ENCODE measurements around the gene SOS1. TPM values are rescaled to one million over a fixed set of nuclear protein-coding genes. Genes with fewer than 3 reads are reported as not detected.
A peak's percentile ranks its signal among the peaks of the same experiment; 100 is the strongest.
"Not testable (repeated sequence)": the region's sequence is repeated elsewhere in the genome, so short reads cannot be mapped to it uniquely, and the experiment has no call there.

The SOS1 gene
- total RNA-seq, 2 donors from 2014 or later = 98.7 to 116 TPM

- Mint-ChIP-seq H3K27ac (no peak overlapping the region), H3K4me3 (no peak overlapping the region), H3K27me3 (no peaks in the 10 kb centered on the region), H3K9me3 (no peaks in the 10 kb centered on the region), H3K36me3 (ENCODE audit: low read depth) (no peaks in the 10 kb centered on the region), H3K4me1 (peaks cover 40% of the 10 kb centered on the region)
- no peak for ATAC-seq (replicated peaks)
Observed at GRCh38 chr2:39144416-39144815, 23.6 kb upstream of the SOS1 start.

- Mint-ChIP-seq H3K36me3 (ENCODE audit: low read depth) (no peaks in the 10 kb centered on the region), H3K4me3 (peak overlapping the region; percentile 72), H3K27me3 (no peaks in the 10 kb centered on the region), H3K4me1 (peaks cover 46% of the 10 kb centered on the region), H3K9me3 (no peaks in the 10 kb centered on the region), H3K27ac (peak overlapping the region; percentile 75)
- ATAC-seq (replicated peaks) = no peak
Observed at GRCh38 chr2:39142904-39143605, 22.2 kb upstream of the SOS1 start.

GRCh38 chr2:39141334-39142271 is 20.8 kb upstream of the SOS1 start:
- Mint-ChIP-seq H3K27me3 (no peaks in the 10 kb centered on the region), H3K27ac (peak overlapping the region; percentile 89), H3K36me3 (ENCODE audit: low read depth) (no peaks in the 10 kb centered on the region), H3K4me3 (peak overlapping the region; percentile 72), H3K9me3 (no peaks in the 10 kb centered on the region), H3K4me1 (peaks cover 50% of the 10 kb centered on the region)
- ATAC-seq (replicated peaks) = peak; percentile 91

- not testable (repeated sequence) for H3K36me3 Mint-ChIP-seq (ENCODE audit: low read depth); H3K9me3 Mint-ChIP-seq; ATAC-seq (replicated peaks); H3K27me3 Mint-ChIP-seq
- Mint-ChIP-seq H3K4me1 (peaks cover 53% of the 10 kb centered on the region), H3K27ac (peak overlapping the region; percentile 89), H3K4me3 (peak overlapping the region; percentile 72)
Observed at GRCh38 chr2:39140948-39141333, 20.1 kb upstream of the SOS1 start.

- H3K4me1 Mint-ChIP-seq = peaks cover 59% of the 10 kb centered on the region
- H3K9me3 Mint-ChIP-seq = no peaks in the 10 kb centered on the region
- H3K27me3 Mint-ChIP-seq = no peaks in the 10 kb centered on the region
- no peaks in the 10 kb centered on the region for H3K36me3 Mint-ChIP-seq (ENCODE audit: low read depth)
- peak overlapping the region; percentile 72 for H3K4me3 Mint-ChIP-seq
- ATAC-seq (replicated peaks) = no peak
- H3K27ac Mint-ChIP-seq = peak overlapping the region; percentile 6
Observed at GRCh38 chr2:39140322-39140847, 19.5 kb upstream of the SOS1 start.

- Mint-ChIP-seq H3K27ac (peak overlapping the region; percentile 6), H3K36me3 (ENCODE audit: low read depth) (no peaks in the 10 kb centered on the region), H3K4me3 (peak overlapping the region; percentile 72), H3K27me3 (no peaks in the 10 kb centered on the region), H3K4me1 (peaks cover 59% of the 10 kb centered on the region), H3K9me3 (no peaks in the 10 kb centered on the region)
- no peak for ATAC-seq (replicated peaks)
Observed at GRCh38 chr2:39139511-39140237, 18.8 kb upstream of the SOS1 start.

GRCh38 chr2:39138837-39139211 is 18.0 kb upstream of the SOS1 start:
- no peaks in the 10 kb centered on the region for H3K36me3 Mint-ChIP-seq (ENCODE audit: low read depth)
- peak overlapping the region; percentile 72 for H3K4me3 Mint-ChIP-seq
- no peak for ATAC-seq (replicated peaks)
- H3K4me1 Mint-ChIP-seq = peaks cover 62% of the 10 kb centered on the region
- H3K9me3 Mint-ChIP-seq = no peaks in the 10 kb centered on the region
- peak overlapping the region; percentile 6 for H3K27ac Mint-ChIP-seq
- H3K27me3 Mint-ChIP-seq = no peaks in the 10 kb centered on the region

GRCh38 chr2:39138187-39138836 is 17.5 kb upstream of the SOS1 start:
- not testable (repeated sequence) for H3K9me3 Mint-ChIP-seq; ATAC-seq (replicated peaks); H3K27me3 Mint-ChIP-seq; H3K36me3 Mint-ChIP-seq (ENCODE audit: low read depth); H3K4me3 Mint-ChIP-seq
- Mint-ChIP-seq H3K4me1 (peaks cover 60% of the 10 kb centered on the region), H3K27ac (peak overlapping the region; percentile 6)

GRCh38 chr2:39136799-39137198 is 15.9 kb upstream of the SOS1 start:
- peak overlapping the region; percentile 74 for H3K4me3 Mint-ChIP-seq
- H3K9me3 Mint-ChIP-seq = no peaks in the 10 kb centered on the region
- no peaks in the 10 kb centered on the region for H3K27me3 Mint-ChIP-seq
- peak; percentile 66 for ATAC-seq (replicated peaks)
- H3K4me1 Mint-ChIP-seq = peaks cover 59% of the 10 kb centered on the region
- H3K27ac Mint-ChIP-seq = peak overlapping the region; percentile 46
- H3K36me3 Mint-ChIP-seq (ENCODE audit: low read depth) = no peaks in the 10 kb centered on the region

- H3K27me3 Mint-ChIP-seq = no peaks in the 10 kb centered on the region
- H3K27ac Mint-ChIP-seq = peak overlapping the region; percentile 46
- H3K9me3 Mint-ChIP-seq = no peaks in the 10 kb centered on the region
- peak; percentile 51 for ATAC-seq (replicated peaks)
- H3K36me3 Mint-ChIP-seq (ENCODE audit: low read depth) = no peaks in the 10 kb centered on the region
- H3K4me1 Mint-ChIP-seq = peaks cover 51% of the 10 kb centered on the region
- H3K4me3 Mint-ChIP-seq = peak overlapping the region; percentile 74
Observed at GRCh38 chr2:39135690-39136259, 14.9 kb upstream of the SOS1 start.

- peak overlapping the region; percentile 1 for H3K4me3 Mint-ChIP-seq
- H3K4me1 Mint-ChIP-seq = peaks cover 45% of the 10 kb centered on the region
- no peaks in the 10 kb centered on the region for H3K27me3 Mint-ChIP-seq
- H3K9me3 Mint-ChIP-seq = no peaks in the 10 kb centered on the region
- no peak overlapping the region for H3K27ac Mint-ChIP-seq
- ATAC-seq (replicated peaks) = no peak
- peaks cover 5% of the 10 kb centered on the region for H3K36me3 Mint-ChIP-seq (ENCODE audit: low read depth)
Observed at GRCh38 chr2:39133215-39133851, 12.5 kb upstream of the SOS1 start.

- H3K4me3 Mint-ChIP-seq = peak overlapping the region; percentile 61
- peaks cover 30% of the 10 kb centered on the region for H3K4me1 Mint-ChIP-seq
- peak; percentile 72 for ATAC-seq (replicated peaks)
- H3K27ac Mint-ChIP-seq = peak overlapping the region; percentile 71
- H3K36me3 Mint-ChIP-seq (ENCODE audit: low read depth) = peaks cover 5% of the 10 kb centered on the region
- H3K27me3 Mint-ChIP-seq = no peaks in the 10 kb centered on the region
- no peaks in the 10 kb centered on the region for H3K9me3 Mint-ChIP-seq
Observed at GRCh38 chr2:39128919-39129391, 8.1 kb upstream of the SOS1 start.

- H3K27ac Mint-ChIP-seq = peak overlapping the region; percentile 71
- ATAC-seq (replicated peaks) = peak; percentile 57
- no peaks in the 10 kb centered on the region for H3K9me3 Mint-ChIP-seq
- peaks cover 5% of the 10 kb centered on the region for H3K36me3 Mint-ChIP-seq (ENCODE audit: low read depth)
- no peaks in the 10 kb centered on the region for H3K27me3 Mint-ChIP-seq
- H3K4me3 Mint-ChIP-seq = peak overlapping the region; percentile 61
- peaks cover 26% of the 10 kb centered on the region for H3K4me1 Mint-ChIP-seq
Observed at GRCh38 chr2:39127973-39128372, 7.1 kb upstream of the SOS1 start.
